Measurements from ENCODE around the gene CDK8. TPM values are rescaled to one million over a fixed set of nuclear protein-coding genes. Genes with fewer than 3 reads are reported as not detected.

CDK8 gene
- total and polyA plus RNA-seq, 7 donors = 6.2 to 14.5 (median 8.6) TPM

GRCh38 chr13:26216042-26216441 lies 37.9 kb upstream of the CDK8 start:
- ATAC-seq = peak in 3 of 4 donors; percentile 40 to 78 (median 73)
- peaks cover 21% of the 10 kb centered on the region for H3K4me1 ChIP-seq
- DNase-seq = no peak
- H3K9me3 ChIP-seq = no peaks in the 10 kb centered on the region
- 47 to 63% (median 49%) methylated on average over 2 of the region's 2 CpGs for WGBS, 3 donors
- H3K4me3 ChIP-seq = no peak overlapping the region
- H3K27ac ChIP-seq = no peak overlapping the region
- no peak for TF ChIP-seq CTCF (IDR thresholded peaks at IDR 0.05)
- H3K36me3 ChIP-seq (ENCODE audit: insufficient read depth in 1 of 2, low read depth in 1 of 2) = peaks cover 17 to 93% of the 10 kb centered on the region in 2 donors
- H3K27me3 ChIP-seq (ENCODE audit: insufficient read depth in 3 of 3, low read length in 2 of 3) = no peaks in the 10 kb centered on the region
- intact Hi-C loops (cut with DNase I) = no loop called here

GRCh38 chr13:26219726-26220125 lies 34.2 kb upstream of the CDK8 start:
- Histone ChIP-seq H3K4me1 (peaks cover 27% of the 10 kb centered on the region), H3K9me3 (no peaks in the 10 kb centered on the region), H3K27ac (peak overlapping the region; percentile 99), H3K27me3 (ENCODE audit: insufficient read depth in 3 of 3, low read length in 2 of 3) (no peaks in the 10 kb centered on the region), H3K36me3 (ENCODE audit: insufficient read depth in 1 of 2, low read depth in 1 of 2) (peaks cover 7 to 56% of the 10 kb centered on the region in 2 donors), H3K4me3 (peak overlapping the region; percentile 94)
- TF ChIP-seq CTCF (IDR thresholded peaks at IDR 0.05) = no peak
- intact Hi-C loops (cut with DNase I) = loop anchor here in 1 of 2 donors (5.0 kb wide), 1 partner anchor 32 kb away; no protein-coding TSS in a partner anchor
- WGBS, 3 donors = 37 to 71% (median 59%) methylated on average over 1 of the region's 1 CpG
- DNase-seq (no peak), ATAC-seq (no peak)

GRCh38 chr13:26220575-26220974 lies 33.4 kb upstream of the CDK8 start:
- peak; percentile 41 to 56 (median 52) for ATAC-seq
- Histone ChIP-seq H3K36me3 (ENCODE audit: insufficient read depth in 1 of 2, low read depth in 1 of 2) (peaks cover 5 to 48% of the 10 kb centered on the region in 2 donors), H3K27ac (peak overlapping the region; percentile 99), H3K4me1 (peaks cover 27% of the 10 kb centered on the region), H3K4me3 (peak overlapping the region; percentile 94), H3K27me3 (ENCODE audit: insufficient read depth in 3 of 3, low read length in 2 of 3) (no peaks in the 10 kb centered on the region), H3K9me3 (no peaks in the 10 kb centered on the region)
- DNase-seq = no peak
- WGBS, 3 donors = 29 to 38% (median 34%) methylated on average over 2 of the region's 2 CpGs
- no peak for TF ChIP-seq CTCF (IDR thresholded peaks at IDR 0.05)
- intact Hi-C loops (cut with DNase I) = loop anchor here in 1 of 2 donors (5.0 kb wide), 1 partner anchor 33 kb away; no protein-coding TSS in a partner anchor

GRCh38 chr13:26221399-26221720 lies 32.6 kb upstream of the CDK8 start:
- DNase-seq (no peak), ATAC-seq (peak; percentile 40 to 56 (median 52))
- intact Hi-C loops (cut with DNase I) = loop anchor here (1.0 to 5.0 kb wide), 2 partner anchors 33 to 34 kb away; partner anchors contain the start of gene CDK8 (in 1 of the 2)
- no peak for TF ChIP-seq CTCF (IDR thresholded peaks at IDR 0.05)
- Histone ChIP-seq H3K27me3 (ENCODE audit: insufficient read depth in 3 of 3, low read length in 2 of 3) (no peaks in the 10 kb centered on the region), H3K4me3 (peak overlapping the region; percentile 94), H3K4me1 (peaks cover 27% of the 10 kb centered on the region), H3K27ac (peak overlapping the region; percentile 99), H3K9me3 (no peaks in the 10 kb centered on the region), H3K36me3 (ENCODE audit: insufficient read depth in 1 of 2, low read depth in 1 of 2) (peaks cover 5 to 40% of the 10 kb centered on the region in 2 donors)
- WGBS, 3 donors = 0 to 1% (median 1%) methylated on average over 16 of the region's 16 CpGs
